PC-9 (cell line): Measurements from ENCODE around the gene NUP188.

Source experiments
- CTCF ChIP-seq: fragments of 200-600 bp; sonication (generic); conservative IDR thresholded peaks from 2 replicates; pipeline ENCODE4 v1.6.1; 2017; ENCODE audit warnings: mixed run types, antibody characterized with exemption, mild to moderate bottlenecking, moderate library complexity
- EZH2 ChIP-seq: fragments of 200-600 bp; sonication (generic); IDR thresholded peaks from 2 replicates; pipeline ENCODE4 v1.8.0; 2017; ENCODE audit warnings: antibody characterized with exemption, low read depth

- TF ChIP-seq CTCF, result no peak
- no peak for TF ChIP-seq EZH2
Observed at GRCh38 chr9:128999581-129000206, 52.2 kb downstream of the NUP188 start.
